GM10266 (cell line): ENCODE data around the gene TEF.

Experiments used
- DNase-seq: peaks from one replicate; pipeline ENCODE4 v3.0.0; 2012; ENCODE audit errors: extremely low spot score
- TF ChIP-seq, protein P1 (sequence below): IDR thresholded peaks from 2 replicates; pipeline ENCODE4 v1.5.1; 2012; ENCODE audit warnings: mild to moderate bottlenecking, low read depth; ENCODE audit not compliant: control insufficient read depth, insufficient read depth; ENCODE audit errors: missing control alignments

Gene TEF

DNA sequence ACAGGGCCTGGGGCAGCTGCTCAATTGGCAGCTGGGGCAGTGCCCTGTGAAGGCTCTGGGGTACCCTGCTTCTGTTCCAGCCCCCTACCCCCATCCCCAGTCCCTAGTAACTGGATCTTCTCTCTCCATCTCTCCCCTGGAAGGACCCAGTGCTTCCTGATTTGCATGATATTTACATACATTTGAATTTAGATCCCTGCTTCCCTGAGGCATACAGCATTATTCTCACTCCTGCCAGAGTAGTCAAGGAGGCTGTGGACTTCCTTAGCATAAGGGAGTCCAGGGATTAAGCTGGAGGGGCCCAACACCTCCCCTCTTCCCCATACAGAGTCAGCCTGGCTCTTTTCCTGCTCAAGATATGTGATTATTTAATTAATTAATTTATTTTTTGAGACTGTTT lies 24.7 kb downstream of the TEF start:
- DNase-seq: no peak
- TF ChIP-seq, protein P1, sequence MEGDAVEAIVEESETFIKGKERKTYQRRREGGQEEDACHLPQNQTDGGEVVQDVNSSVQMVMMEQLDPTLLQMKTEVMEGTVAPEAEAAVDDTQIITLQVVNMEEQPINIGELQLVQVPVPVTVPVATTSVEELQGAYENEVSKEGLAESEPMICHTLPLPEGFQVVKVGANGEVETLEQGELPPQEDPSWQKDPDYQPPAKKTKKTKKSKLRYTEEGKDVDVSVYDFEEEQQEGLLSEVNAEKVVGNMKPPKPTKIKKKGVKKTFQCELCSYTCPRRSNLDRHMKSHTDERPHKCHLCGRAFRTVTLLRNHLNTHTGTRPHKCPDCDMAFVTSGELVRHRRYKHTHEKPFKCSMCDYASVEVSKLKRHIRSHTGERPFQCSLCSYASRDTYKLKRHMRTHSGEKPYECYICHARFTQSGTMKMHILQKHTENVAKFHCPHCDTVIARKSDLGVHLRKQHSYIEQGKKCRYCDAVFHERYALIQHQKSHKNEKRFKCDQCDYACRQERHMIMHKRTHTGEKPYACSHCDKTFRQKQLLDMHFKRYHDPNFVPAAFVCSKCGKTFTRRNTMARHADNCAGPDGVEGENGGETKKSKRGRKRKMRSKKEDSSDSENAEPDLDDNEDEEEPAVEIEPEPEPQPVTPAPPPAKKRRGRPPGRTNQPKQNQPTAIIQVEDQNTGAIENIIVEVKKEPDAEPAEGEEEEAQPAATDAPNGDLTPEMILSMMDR: no peak

DNA sequence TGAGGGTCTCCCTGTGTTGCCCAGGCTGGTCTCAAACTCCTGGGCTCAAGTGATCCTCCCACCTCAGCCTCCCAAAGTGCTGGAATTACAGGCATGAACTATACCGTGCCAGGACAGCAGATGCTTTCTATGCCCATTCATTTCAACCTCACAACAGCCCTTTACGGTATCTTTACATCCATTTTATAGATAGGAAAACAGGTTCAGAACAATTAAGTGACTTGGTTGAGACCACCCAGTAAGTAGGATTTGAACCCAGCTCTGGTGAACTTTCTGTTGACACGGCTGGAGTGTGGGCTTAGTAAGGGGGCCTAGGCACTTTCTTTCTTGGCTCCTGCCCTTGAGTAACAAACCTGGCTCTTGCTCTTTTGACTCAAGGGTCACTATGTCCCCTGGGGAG lies 25.7 kb downstream of the TEF start:
- TF ChIP-seq, protein P1: no peak

DNA sequence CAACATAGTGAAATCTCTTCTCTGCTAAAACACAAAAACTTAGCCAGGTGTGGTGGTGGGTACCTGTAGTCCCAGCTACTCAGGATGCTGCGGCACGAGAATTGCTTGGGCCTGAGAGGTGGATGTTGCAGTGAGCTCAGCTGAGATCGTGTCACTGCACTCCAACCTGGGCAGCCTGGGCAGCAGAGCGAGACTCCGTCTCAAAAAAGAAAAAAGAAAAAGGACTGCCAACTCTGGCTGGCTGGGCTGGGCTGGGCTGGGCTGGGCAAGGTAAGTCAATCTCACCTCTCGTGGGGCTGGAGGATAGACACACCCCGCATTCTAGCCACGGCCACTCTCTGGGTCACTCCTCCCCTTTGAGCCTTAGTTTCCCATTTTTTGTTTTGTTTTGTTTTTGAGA lies 26.9 kb downstream of the TEF start:
- TF ChIP-seq, protein P1: no peak
- DNase-seq: no peak

More for the DNA sequence above, 25.7 kb downstream of the TEF start:
- no peak for DNase-seq

DNA sequence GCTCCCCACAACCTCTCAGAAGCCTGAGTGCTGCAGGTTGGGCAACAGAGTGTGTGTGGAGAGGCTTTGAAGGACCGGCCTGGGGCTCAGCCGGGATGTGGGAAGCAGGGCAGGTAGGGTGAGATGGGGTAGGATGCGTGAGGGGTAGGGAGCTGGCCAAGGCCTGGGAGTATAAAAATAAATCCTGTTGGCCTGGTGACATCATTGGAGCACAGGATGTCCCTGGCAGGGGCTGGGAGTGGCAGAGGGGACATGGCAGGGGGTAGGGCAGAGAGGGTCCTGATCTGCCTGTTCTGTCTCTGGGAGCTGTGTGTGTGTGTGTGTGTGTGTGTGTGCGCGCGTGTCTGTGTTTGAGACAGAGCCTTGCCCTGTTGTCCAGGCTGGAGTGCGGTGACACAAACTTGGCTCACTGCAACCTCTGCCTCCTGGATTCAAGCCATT lies 28.6 kb downstream of the TEF start:
- TF ChIP-seq, protein P1: no peak
- DNase-seq: no peak

DNA sequence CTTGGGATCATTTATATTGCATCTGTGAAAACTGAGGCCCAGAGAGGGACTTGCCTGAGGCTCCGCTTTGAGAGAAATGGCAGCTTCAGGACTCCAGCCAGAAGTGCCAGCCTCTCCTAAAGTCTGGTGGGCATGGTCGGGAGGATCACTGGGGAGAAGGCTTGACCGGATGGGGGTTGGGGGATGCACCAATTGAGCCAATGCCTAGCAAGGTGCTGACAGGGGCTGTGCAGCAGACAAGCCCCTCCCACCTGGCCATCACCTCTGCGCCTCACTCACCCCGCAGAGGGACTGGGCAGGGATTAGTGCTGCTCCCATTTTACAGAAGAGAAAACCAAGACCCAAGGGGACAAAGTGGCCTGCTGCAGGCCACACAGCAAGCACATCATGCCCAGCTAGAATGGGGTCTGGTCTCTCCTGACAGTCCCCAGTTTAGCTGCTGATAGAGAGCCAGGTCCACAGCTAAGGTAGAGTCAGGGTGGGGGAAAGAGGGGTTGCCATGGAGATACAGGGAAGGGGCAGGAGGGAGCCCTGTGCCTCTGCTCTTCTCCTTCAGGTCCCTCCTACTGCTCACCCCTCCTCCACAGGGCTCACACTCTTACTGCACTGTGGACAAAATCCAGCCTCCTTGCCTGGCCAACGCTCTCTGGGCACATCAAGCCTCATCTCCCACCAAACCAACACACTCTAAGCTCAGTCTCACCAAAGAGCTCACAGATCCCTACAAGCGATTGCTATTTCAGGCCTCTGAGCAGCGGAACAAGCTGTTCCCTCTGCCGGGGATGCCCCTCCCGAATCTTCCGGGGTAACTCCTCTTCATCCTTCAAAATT lies 29.5 kb downstream of the TEF start:
- no peak for DNase-seq
- TF ChIP-seq, protein P1: no peak

DNA sequence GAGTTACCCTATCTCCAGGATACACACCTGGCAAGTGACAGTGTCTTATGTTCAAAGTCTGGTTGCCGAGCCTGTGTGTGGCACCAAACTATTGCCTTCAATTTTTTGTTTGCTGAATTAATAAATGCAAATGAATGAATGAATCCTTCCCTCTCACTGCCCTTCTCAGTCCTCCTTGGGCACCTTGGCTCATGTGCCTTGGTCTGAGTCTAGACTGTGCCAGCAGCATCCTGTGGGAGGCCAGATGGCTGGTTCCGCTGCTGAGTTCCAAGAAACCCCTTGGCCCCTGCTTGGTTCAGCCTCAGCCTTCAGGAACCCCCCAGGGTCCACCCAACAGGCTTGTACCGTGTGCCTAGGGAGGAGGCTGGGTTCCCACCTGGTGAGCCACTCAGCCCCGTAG lies 33.8 kb downstream of the TEF start:
- no peak for DNase-seq
- TF ChIP-seq, protein P1: no peak

DNA sequence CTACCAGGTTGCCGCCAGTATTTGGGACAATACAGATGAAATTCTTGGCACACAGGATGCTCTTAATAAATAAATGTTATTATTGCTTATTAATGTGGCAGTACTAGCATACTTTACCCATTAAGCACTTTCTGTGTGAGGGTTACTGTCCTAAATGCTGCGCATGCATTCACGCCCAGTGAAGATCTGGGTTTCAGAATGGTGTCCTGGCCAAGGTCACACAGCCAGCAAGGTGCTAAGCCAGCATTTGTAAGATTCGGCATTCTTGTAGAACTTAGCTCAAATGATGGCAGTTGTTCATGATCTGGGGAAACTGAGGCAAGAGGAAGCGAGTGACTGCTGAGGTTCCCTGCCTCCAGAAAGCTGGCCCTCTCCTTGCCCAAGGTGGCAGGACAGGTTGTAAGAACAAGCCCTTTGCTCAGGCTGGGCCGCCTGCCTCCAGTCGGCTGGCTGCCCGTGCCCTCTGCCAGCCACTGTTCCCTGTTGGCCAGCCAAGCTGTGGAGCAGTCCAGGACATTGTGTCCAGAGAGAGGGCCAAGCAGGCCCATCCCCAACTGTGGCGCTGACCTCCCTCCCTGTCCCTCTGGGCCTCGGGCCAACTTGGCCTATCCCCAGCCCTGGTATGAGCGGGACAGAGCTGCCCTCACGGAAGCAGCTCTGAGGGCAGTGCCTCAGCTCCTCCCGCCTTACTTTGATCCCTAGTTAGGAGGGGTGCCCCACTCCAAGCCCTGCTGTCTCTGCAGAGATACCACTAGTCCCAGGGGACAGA lies 36.1 kb downstream of the TEF start:
- TF ChIP-seq, protein P1: no peak
- no peak for DNase-seq
